ENCODE data around the gene LIN28B.

The LIN28B gene, protein sequence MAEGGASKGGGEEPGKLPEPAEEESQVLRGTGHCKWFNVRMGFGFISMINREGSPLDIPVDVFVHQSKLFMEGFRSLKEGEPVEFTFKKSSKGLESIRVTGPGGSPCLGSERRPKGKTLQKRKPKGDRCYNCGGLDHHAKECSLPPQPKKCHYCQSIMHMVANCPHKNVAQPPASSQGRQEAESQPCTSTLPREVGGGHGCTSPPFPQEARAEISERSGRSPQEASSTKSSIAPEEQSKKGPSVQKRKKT

DNA sequence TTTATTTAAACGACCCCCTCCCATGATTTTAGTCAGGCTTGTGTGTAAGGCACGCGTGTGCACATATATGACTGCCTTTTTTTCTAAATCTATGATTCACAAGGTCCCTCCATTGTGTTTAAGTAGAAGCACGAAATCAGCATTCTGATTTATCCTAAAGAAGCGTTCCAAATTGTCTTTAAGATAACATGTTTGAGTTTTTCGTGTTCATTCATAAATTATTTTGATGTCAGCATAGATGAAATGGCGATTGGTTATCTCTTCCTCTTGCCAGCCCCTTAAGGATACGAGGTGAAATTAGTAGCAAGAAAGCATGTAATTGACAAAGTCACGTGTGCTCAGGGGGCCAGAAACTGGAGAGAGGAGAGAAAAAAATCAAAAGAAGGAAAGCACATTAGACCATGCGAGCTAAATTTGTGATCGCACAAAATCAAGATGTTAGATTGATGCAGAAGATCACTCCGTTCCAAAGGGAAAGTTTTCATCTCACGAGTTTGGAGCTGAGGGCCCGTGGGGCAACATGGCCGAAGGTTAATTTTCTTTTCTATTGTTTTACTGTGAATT, at the start of gene LIN28B:
LIN28B (plus strand) TSS at position 377 of the 564 bp plus-strand sequence; CDS start at position 521, 144 bp downstream.
- DNase-seq (ENCODE audit: low spot score), result no peak
- peaks cover 74% of the 10 kb centered on the region for H3K27me3 Mint-ChIP-seq (ENCODE audit: low read depth)
- no peak within 1 kb of the TSS for H3K27ac Mint-ChIP-seq
- H3K36me3 Mint-ChIP-seq (ENCODE audit: low read depth), result no peaks in the 10 kb centered on the region
- peak within 1 kb of the TSS; percentile 48 for H3K4me3 Mint-ChIP-seq
- H3K4me1 Mint-ChIP-seq (ENCODE audit: low read depth), result peaks cover 27% of the 10 kb centered on the region
- H3K9me3 Mint-ChIP-seq, result no peaks in the 10 kb centered on the region

DNA sequence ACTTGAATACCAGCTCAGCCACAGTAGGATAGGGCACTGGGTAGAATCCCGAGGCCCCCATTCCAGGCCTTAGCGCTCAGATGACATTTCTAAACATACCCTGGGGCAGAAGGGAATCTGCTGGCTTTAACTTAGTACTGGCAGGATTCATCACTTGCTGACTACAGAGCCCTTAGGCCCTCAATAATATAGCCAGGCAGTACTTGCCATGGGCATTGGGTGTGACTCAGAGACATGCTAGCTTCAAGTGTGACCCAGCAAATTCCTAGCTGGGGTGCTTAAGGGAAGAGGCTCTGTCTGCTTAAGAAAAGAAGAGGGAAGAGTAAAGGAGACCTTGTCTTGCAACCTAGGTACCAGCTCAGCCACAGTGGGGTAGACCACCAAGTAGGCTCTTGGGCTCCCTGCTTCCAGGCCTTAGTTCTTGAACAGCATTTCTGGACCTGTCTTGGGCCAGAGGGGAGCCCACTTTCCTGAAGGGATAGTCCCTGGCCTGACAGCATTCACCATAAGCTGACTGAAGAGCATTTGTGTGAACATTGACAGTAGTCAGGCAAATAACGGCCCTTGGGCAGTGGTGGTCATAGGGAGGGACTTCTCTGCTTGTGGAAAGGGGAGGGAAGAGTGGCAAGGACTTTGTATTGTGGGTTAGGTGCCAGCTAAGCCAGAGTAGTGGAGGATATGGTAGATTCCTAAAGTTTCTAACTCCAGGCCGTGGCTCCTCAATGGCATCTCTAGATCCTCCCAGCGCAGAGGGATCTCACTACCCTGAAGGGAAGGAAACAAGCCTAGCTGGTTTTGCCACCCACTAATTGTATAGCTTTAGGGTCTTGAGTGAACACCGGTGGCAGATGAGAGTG, 48.6 kb upstream of the LIN28B start:
- H3K27me3 Mint-ChIP-seq (ENCODE audit: low read depth), result peaks cover 5% of the 10 kb centered on the region
- no peaks in the 10 kb centered on the region for H3K4me1 Mint-ChIP-seq (ENCODE audit: low read depth)
- DNase-seq (ENCODE audit: low spot score), result no peak
- no peaks in the 10 kb centered on the region for H3K36me3 Mint-ChIP-seq (ENCODE audit: low read depth)
- no peak overlapping the region for H3K4me3 Mint-ChIP-seq
- no peak overlapping the region for H3K27ac Mint-ChIP-seq
- no peaks in the 10 kb centered on the region for H3K9me3 Mint-ChIP-seq

DNA sequence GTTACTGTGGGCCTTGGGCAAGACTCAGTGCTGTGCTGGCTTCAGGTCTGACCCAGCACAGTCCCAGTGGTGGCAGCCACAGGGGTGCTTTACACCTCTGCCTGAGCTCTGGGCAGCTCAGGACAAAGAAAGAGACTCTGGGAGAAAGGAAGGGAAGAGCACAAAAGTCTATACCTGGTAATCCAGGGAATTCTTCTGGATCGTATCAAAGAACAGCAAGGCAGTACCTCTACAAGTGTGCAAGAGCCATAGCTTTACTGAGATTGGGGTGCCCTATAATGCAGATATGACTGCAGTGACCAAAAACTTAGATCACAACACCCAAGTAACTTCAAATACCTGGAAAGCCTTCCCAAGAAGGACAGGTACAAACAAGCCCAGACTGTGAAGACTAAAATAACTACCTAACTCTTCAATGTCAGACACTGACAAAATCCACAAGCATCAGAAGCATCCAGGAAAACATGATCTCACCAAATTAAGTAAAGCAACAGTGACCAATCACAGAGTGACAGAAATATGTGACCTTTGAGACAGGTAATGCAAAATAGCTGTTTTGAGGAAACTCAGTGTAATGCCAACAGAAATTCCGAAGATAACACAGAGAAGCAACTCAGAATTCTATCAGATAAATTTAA, 47.9 kb upstream of the LIN28B start:
- H3K4me3 Mint-ChIP-seq, result no peak overlapping the region
- DNase-seq (ENCODE audit: low spot score), result no peak
- no peak overlapping the region for H3K27ac Mint-ChIP-seq
- H3K9me3 Mint-ChIP-seq, result no peaks in the 10 kb centered on the region
- H3K36me3 Mint-ChIP-seq (ENCODE audit: low read depth), result no peaks in the 10 kb centered on the region
- H3K4me1 Mint-ChIP-seq (ENCODE audit: low read depth), result no peaks in the 10 kb centered on the region
- peaks cover 7% of the 10 kb centered on the region for H3K27me3 Mint-ChIP-seq (ENCODE audit: low read depth)

DNA sequence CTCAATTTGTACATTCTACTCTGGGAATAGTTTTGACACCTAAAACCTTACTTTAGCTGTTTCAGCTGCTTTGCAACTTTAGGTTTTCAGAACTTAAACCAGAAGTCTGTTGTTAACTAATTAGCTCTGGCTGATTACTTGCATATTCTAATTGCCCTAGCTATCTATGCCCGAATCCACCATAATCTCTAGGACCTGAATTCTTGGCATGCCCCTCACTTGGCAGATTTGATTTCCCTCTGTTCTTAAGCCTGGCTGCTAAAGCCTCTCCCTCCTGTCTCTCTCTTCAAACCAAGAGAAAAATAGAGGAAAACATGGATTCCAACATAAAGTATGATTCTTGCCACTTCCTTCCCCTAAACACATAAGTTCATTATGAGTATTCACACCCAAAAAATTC, 35.0 kb upstream of the LIN28B start:
- no peak overlapping the region for H3K27ac Mint-ChIP-seq
- no peaks in the 10 kb centered on the region for H3K9me3 Mint-ChIP-seq
- peaks cover 9% of the 10 kb centered on the region for H3K27me3 Mint-ChIP-seq (ENCODE audit: low read depth)
- no peaks in the 10 kb centered on the region for H3K36me3 Mint-ChIP-seq (ENCODE audit: low read depth)
- no peak for DNase-seq (ENCODE audit: low spot score)
- H3K4me1 Mint-ChIP-seq (ENCODE audit: low read depth), result no peaks in the 10 kb centered on the region
- H3K4me3 Mint-ChIP-seq, result no peak overlapping the region

DNA sequence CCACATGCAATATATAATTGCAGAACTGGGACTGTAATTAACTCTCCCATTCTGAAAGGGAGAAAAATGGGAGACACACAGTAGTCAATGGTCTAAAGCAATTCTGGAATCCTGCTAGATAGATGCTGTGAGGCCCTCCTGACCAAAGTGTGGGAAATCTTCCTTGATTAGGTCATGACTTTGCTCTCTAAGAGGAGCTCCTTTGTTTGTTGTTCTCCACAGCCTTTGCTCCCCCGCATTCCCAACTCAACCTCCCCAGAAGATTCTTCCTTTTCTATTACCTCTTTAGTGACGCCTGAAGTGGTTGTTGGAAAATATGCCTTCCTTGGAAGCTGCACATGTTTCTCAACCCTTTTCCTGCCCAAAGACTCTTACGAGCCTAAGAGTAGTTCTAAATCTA, 28.8 kb upstream of the LIN28B start:
- DNase-seq (ENCODE audit: low spot score), result no peak
- Mint-ChIP-seq H3K9me3 (no peaks in the 10 kb centered on the region), H3K27me3 (ENCODE audit: low read depth) (peaks cover 13% of the 10 kb centered on the region), H3K4me1 (ENCODE audit: low read depth) (no peaks in the 10 kb centered on the region), H3K27ac (no peak overlapping the region), H3K4me3 (no peak overlapping the region), H3K36me3 (ENCODE audit: low read depth) (no peaks in the 10 kb centered on the region)

DNA sequence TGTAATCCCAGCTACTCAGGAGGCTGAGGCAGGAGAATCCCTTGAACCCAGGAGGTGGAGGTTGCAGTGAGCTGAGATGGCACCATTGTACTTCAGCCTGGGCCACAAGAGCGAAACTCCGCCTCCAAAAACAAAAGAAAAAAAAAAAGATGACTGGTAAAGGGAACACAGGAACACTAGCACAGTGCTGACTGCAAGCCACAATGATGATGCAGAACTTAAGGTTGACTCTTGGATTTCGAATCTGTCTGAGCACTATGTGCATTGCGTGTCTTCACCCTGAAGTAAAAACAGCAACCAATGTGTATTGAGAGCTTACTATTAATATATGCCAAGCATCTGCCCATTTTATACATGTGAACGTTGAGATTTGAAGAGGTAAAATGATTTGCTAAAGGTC, 27.6 kb upstream of the LIN28B start:
- Mint-ChIP-seq H3K4me3 (no peak overlapping the region), H3K27me3 (ENCODE audit: low read depth) (peaks cover 10% of the 10 kb centered on the region), H3K4me1 (ENCODE audit: low read depth) (no peaks in the 10 kb centered on the region), H3K27ac (no peak overlapping the region), H3K36me3 (ENCODE audit: low read depth) (no peaks in the 10 kb centered on the region), H3K9me3 (no peaks in the 10 kb centered on the region)
- no peak for DNase-seq (ENCODE audit: low spot score)

DNA sequence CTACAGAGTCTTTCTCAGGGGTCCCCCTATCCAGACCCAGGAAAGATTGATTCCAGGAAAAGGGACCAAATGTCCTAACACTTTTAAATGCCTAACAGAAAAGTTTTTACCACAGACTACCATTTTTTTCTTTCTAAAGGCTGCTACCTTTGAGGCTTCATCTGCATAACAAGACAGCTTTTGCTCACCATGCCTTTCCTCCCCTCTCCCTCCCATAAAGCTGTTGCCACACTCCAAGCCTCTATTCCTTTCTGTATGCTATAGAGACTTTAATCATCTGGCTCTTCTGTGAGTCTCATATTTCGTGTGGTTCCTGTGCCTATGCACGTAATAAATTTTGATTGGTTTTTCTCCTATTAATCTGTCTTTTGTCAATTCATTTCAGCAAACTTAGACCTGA, 26.0 kb upstream of the LIN28B start:
- peaks cover 10% of the 10 kb centered on the region for H3K27me3 Mint-ChIP-seq (ENCODE audit: low read depth)
- H3K4me1 Mint-ChIP-seq (ENCODE audit: low read depth), result no peaks in the 10 kb centered on the region
- no peak overlapping the region for H3K27ac Mint-ChIP-seq
- no peak overlapping the region for H3K4me3 Mint-ChIP-seq
- no peak for DNase-seq (ENCODE audit: low spot score)
- no peaks in the 10 kb centered on the region for H3K36me3 Mint-ChIP-seq (ENCODE audit: low read depth)
- no peaks in the 10 kb centered on the region for H3K9me3 Mint-ChIP-seq

DNA sequence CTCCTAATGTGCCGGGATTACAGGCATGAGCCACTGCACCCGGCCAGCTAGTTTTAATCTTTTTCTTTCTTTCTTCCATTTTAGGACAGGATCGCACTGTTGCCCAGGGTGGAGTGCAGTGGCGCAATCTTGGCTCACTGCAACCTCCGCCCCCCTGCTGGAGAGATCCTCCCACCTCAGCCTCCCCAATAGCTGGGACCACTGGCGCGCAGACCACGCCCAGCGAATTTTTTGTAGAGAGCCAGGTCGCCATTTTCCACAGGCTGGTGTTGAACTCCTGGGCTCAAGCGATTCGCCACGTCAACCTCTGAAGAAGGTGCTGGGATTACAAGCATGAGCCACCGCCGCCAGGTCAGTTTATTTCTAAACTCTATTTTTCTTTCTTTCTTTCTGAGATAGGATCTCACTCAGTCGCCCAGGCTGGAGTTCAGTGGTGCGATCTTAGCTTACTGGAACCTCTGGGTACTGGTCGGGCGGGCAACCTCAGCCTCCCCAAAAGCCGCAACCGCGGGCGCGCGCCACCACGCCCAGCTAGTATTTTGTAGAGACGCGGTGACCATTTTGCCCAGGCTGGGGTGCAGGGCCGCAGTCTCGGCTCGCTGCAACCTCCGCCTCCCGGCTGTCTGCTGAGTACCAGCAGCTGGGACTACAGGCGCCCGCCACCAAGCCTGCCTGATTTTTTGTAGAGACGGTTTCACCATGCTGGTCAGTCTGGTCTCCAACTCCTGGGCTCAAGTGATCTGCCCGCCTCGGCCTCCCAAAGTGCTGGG, 20.0 kb upstream of the LIN28B start:
- no peak for DNase-seq (ENCODE audit: low spot score)
- Mint-ChIP-seq H3K27ac (no peak overlapping the region), H3K36me3 (ENCODE audit: low read depth) (peaks cover 2% of the 10 kb centered on the region), H3K4me3 (no peak overlapping the region), H3K9me3 (no peaks in the 10 kb centered on the region), H3K4me1 (ENCODE audit: low read depth) (peaks cover 6% of the 10 kb centered on the region), H3K27me3 (ENCODE audit: low read depth) (peaks cover 25% of the 10 kb centered on the region)

DNA sequence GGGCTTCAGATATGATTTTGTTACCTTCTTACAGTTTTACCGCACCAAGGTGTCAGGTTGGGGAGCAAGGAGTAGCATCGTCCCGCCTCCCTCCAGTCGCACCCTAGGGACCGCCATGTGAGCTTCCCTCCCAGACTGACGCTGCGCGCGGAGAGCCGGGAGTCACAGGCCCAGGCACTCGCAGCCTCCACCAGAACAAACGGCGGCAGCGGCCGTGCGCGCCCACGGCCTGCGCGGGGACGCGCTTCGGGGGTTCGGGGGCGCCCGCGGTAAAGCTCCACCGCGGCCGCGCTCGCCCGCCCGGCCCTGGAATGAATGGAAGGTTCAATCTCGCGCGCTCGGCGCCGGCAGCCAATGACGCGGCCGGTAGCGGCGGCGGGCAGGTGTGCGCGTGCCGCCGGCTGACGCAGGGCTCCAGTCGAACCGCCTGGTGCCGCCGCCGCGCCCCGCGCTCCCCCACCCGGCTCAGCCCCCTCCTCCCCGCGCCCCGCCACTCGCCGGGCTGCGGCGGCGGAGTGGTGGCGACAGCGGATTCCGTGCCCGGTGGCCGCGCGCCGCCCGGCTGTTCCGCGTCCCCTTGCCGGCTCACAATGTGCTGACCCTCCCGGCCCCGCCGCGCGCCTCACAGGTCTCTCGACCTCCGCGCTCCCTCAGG, 16.5 kb upstream of the LIN28B start:
- no peak overlapping the region for H3K27ac Mint-ChIP-seq
- no peak for DNase-seq (ENCODE audit: low spot score)
- peaks cover 8% of the 10 kb centered on the region for H3K4me1 Mint-ChIP-seq (ENCODE audit: low read depth)
- H3K4me3 Mint-ChIP-seq, result peak overlapping the region; percentile 12
- H3K36me3 Mint-ChIP-seq (ENCODE audit: low read depth), result peaks cover 2% of the 10 kb centered on the region
- no peaks in the 10 kb centered on the region for H3K9me3 Mint-ChIP-seq
- H3K27me3 Mint-ChIP-seq (ENCODE audit: low read depth), result peaks cover 37% of the 10 kb centered on the region

DNA sequence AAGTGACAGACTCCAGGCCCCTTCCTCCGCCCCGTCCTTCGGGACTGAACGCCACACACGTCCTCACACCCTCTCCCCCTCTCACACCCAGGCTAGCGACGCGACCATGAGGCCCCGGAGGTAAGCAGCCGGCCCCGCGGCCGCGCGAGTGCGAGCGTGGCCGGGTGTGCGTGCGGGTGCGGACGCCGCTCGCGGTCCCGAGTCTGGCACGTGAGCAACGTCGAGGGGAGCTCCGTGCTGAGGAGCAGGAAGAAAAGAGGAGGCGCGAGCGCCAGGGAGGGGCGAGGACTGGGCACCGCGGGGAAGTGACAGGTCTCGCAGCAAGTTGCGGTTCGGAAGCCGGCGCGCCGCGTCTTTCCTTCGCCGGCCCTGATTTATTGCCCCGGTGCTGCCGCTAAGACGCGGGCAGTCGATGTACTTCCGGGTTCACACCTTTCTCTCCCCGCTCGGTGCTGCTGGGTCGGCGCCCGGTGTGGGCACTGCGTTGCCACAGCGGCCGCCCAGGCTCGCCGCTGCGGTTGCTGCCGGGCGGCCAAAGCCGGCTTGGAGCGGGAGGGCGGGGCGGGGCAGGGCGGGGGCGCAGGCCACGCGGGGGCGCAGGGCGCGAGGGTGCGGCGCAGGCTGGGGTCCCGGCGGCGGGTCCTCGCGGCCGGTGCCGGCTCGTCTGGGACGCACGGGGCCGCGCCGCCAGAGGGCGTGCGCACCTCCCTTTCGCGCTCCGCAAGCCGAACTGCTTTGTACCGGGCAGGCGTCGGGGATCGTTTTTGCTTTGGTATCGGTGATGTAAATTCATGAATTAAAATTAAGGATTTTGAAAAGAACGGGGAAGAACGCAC, 15.8 kb upstream of the LIN28B start:
- H3K36me3 Mint-ChIP-seq (ENCODE audit: low read depth), result peaks cover 2% of the 10 kb centered on the region
- H3K4me3 Mint-ChIP-seq, result peak overlapping the region; percentile 78
- no peak overlapping the region for H3K27ac Mint-ChIP-seq
- H3K4me1 Mint-ChIP-seq (ENCODE audit: low read depth), result peaks cover 8% of the 10 kb centered on the region
- H3K27me3 Mint-ChIP-seq (ENCODE audit: low read depth), result peaks cover 38% of the 10 kb centered on the region
- DNase-seq (ENCODE audit: low spot score), result peak; percentile 26
- H3K9me3 Mint-ChIP-seq, result no peaks in the 10 kb centered on the region

DNA sequence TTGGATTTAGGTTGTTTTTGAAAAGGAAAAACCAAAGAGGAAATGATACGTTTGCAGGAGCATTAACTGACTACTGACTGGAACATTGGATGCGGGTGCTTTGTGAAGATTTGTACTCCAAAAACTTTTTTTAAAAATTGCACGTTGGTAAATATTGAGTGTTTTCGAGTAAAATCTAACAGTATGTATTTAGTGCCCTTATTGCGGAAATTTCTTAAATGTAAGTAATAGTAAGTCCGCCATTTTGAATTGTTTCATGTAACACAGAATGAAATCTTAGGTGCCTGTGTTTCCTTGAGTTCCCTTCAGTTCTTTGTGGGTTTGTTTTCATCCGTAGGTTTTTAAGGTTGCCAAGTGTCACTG, 15.2 kb upstream of the LIN28B start:
- H3K36me3 Mint-ChIP-seq (ENCODE audit: low read depth), result peaks cover 2% of the 10 kb centered on the region
- no peak overlapping the region for H3K27ac Mint-ChIP-seq
- DNase-seq (ENCODE audit: low spot score), result no peak
- peaks cover 8% of the 10 kb centered on the region for H3K4me1 Mint-ChIP-seq (ENCODE audit: low read depth)
- H3K4me3 Mint-ChIP-seq, result peak overlapping the region; percentile 78
- no peaks in the 10 kb centered on the region for H3K9me3 Mint-ChIP-seq
- H3K27me3 Mint-ChIP-seq (ENCODE audit: low read depth), result peaks cover 34% of the 10 kb centered on the region

DNA sequence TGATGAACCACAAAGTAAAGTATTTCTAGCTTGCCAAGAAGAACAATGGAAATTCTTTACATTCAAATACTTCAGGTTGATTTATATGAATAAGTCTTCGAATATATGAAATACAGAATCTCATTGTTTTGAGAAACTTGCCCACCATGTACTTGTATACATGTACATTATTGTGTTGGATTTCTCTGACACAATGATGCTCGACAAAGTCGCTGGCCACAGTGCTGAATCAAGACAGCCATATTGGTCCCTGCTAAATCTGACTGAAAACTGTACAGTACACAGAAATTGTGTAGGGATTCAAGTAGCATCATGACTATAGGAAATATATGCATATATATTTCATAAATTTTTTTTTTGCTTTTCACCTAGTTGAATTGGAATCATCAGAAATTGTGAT, 13.1 kb upstream of the LIN28B start:
- Mint-ChIP-seq H3K27ac (no peak overlapping the region), H3K27me3 (ENCODE audit: low read depth) (peaks cover 36% of the 10 kb centered on the region), H3K4me1 (ENCODE audit: low read depth) (peaks cover 8% of the 10 kb centered on the region), H3K4me3 (no peak overlapping the region), H3K9me3 (no peaks in the 10 kb centered on the region), H3K36me3 (ENCODE audit: low read depth) (peaks cover 2% of the 10 kb centered on the region)
- DNase-seq (ENCODE audit: low spot score), result no peak
